Stimulated activated CD4-positive, alpha-beta T cell treated with anti-CD3 and anti-CD28 coated beads, Interleukin-12 subunit alpha, Interleukin-12 subunit beta, amount 100 ng/mL, for 48 hours (primary cell): ENCODE measurements around the gene GNA12.
"Not testable (repeated sequence)": the region's sequence is repeated elsewhere in the genome, so short reads cannot be mapped to it uniquely, and the experiment has no call there.

Experiments used
- DNase-seq, 3 donors: peaks; one replicate each; pipeline ENCODE4 v3.0.0-alpha.2; 2020; ENCODE audit warnings: low read depth in 2 of 3, low spot score in 1 of 3

The GNA12 gene

GRCh38 chr7:2701424-2701823 lies 142.7 kb downstream of the GNA12 start:
- DNase-seq = no peak

DNA sequence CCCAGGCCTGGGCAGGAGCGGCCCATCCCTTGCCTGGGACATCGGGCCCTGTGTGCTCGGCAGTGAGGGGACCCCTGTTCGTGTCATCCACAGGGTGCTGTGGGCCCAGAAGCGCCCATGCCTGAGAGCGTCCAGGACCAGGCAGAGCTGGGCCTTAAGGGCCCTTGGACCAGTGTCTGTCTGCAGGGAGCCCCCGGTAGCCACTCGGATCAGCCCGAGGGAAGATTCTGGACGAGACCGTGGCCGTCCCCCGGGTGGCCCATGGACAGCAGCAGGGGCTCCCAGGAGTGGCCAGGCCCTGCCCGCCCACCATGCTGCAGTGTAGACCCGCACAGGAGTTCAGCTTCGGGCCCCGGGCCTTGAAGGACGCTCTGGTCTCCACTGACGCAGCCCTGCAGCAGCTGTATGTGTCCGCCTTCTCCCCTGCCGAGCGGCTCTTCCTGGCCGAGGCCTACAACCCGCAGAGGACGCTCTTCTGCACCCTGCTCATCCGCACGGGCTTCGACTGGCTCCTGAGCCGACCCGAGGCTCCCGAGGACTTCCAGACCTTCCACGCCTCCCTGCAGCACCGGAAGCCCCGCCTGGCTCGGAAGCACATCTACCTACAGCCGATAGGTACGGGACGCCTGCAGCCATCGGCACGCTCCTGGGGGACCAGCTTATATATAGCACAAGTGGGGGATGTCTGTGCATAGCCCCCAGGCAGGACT lies 143.8 kb downstream of the GNA12 start:
- DNase-seq = no peak

- no peak for DNase-seq
These were observed 144.9 kb downstream of the GNA12 start for GRCh38 chr7:2699289-2699620.

DNA sequence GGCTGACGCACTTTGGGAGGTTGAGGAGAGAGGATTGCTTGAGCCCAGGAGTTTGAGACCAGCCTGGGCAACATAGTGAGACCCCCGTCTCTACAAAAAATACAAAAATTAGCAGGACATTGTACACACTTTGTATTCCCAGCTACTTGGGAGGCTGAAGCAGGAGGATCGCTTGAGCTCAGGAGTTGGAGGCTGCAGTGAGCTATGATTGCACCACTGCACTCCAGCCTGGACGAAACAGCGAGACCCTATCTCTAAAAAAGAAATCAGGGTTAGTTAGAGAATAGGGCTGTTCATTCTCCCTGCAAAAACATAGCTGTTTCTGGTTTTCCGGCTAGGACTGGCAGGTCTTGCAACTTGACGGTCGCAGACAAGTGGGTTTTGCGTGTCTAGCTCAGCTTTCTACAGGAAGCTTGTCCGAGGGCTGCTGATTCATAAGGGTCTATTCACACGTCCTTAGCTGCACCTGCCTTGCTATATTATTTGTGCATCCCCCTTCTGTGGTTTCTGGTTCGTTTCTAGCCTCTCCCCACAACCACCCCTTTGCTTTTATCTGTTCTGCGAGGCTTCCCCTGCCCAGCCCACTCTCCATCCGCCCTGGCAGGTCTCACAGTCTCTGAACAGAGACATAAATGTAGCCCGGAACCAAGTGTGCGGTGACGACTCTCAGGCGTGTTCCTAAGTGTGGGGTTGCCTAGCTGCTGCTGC lies 145.4 kb downstream of the GNA12 start:
- DNase-seq = peak in 1 of 3 donors; percentile 37

GRCh38 chr7:2694122-2694436 lies 150.0 kb downstream of the GNA12 start:
- not testable (repeated sequence) for DNase-seq

DNA sequence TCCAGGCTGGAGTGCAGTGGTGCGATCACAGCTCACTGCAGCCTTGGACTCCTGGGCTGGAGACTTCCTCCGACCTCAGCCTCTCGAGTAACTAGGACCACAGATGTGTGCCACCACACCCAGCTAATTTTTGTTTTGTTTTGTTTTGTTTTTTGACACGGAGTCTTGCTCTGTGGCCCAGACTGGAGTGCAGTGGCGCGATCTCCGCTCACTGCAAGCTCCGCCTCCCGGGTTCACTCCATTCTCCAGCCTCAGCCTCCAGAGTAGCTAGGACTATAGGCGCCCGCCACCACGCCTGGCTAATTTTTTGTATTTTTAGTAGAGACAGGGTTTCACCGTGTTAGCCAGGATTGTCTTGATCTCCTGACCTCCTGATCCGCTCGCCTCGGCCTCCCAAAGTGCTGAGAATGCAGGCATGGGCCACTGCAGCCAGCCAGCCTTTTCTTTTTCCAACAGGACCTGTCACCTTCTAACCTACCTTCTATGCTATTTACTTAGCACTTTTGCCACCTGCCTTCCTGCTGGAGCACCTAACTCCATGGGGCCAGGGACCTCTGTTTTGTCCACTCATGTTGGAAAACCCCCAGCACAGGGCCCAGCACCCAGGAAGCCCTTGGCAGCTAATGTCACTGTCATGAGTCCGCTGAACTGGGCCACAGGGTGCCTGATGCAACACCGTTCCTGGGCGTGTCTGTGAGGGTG lies 150.5 kb downstream of the GNA12 start:
- not testable (repeated sequence) for DNase-seq

GRCh38 chr7:2692543-2692942 lies 151.6 kb downstream of the GNA12 start:
- DNase-seq = no peak

DNA sequence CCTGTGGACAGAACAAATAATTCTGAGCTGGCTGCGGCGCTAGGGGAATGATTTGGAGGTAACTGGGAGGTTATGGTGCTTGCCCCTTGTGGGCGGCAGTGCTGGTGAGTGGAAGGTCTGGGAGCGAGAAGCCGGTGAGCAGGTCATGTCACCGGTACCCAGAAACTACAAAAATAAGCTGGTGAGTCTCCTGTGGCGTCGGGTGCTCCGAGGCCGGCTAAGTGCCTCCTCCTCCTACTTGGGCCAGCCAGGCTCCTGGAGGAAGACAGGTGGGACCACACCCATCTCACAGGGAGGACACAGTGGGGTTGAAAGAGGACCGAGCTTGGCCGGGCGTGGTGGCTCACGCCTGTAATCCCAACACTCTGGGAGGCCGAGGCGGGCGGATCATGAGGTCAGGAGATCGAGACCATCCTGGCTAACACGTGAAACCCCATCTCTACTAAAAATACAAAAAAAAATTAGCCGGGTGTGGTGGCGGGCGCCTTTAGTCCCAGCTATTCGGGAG lies 152.1 kb downstream of the GNA12 start:
- not testable (repeated sequence) for DNase-seq

- no peak for DNase-seq
These were observed 152.9 kb downstream of the GNA12 start for GRCh38 chr7:2691011-2691707.

- DNase-seq = no peak
These were observed 154.0 kb downstream of the GNA12 start for GRCh38 chr7:2689951-2690705.

DNA sequence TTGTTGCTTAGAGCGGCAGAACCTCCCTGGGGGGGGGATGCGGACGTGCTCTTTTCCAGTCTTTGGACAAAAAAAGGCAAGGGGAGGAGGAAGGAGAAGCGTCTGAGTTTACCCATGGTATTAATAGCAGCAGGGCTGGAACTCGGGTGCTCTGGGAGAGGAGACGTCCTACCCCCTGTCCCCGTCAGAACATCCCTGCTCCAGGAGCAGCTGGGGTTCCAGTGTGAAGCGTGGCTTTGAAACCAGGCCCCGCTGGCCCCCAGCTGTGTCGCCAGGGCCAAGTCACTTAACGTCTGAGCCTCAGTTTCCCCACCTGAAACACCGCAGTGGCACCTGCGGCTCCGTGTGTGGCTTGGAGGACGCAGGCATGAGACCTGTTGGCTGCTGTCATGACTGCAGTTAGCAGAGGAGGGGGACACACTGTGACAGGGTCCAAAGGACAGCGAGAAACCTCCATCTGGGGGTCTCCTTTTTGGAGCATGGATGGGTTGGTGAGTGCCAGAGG lies 154.7 kb downstream of the GNA12 start:
- no peak for DNase-seq

DNA sequence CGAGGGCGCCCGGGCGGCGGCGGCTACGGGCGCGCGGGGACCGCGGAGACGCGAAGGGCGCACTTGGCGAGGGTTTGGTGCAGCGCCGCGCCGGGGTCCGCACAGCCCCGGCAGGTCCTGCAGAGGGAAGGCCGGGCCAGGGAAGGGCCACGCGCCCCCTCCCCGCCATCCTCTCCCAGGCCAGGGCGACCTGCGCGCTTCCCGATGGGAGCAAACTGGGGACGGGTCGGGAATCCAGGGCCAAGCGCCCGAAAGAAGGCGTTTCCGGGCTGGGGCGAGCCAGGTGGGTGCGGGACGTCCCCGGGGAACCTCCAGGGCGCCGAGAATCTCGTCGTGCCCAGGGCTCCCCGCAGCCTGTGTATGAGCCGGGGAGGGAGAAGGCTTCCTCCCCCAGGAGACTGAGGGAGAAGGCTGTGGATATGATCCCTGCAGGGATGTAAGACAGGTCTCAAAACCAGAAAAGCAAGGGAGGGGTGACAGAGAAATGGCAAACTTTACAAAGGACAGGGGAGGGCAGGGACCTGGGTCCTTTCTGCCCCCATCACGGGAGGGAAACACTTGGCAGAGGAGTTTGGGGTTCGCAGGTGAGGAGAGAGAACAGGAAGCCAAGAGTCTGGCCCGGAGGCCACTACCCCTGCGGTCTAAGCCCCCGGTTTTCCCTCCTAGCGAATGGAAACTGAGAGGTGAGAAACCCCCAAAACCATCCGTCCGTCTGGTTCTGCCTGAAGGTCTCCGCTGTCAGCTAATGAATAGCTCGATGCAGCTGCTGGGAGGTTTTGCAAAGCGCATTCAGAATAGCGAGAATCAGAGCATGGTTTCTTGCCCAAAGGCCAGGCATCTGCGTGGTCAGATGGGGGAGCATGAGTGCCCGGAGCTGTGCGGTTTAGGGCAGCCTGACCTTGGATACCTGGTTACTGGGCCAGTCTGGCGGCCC lies 155.4 kb downstream of the GNA12 start:
- no peak for DNase-seq

GRCh38 chr7:2687881-2688318 lies 156.2 kb downstream of the GNA12 start, which contains the start of gene AMZ1:
AMZ1 (plus strand) TSS chr7:2688202; CDS start chr7:2700452, 12,250 bp downstream.
- no peak for DNase-seq

- no peak for DNase-seq
These were observed 156.7 kb downstream of the GNA12 start for GRCh38 chr7:2687338-2687869.

DNA sequence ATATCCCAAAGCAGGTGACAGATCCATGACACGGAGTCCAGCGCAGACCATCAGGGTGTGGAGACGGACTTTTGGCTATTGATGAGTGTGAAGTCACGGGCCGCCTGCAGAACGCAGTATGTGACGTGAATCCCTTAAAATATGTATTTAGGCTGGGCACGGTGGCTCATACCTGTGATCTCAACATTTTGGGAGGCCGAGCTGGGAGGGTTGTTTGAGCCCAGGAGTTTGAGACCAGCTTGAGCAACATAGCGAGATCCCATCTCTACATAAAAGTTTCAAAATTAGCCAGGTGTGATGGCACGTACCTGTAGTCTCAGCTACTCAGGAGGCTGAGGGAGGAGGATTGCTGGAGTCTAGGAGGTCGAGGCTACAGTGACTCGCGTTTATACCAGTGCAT lies 158.0 kb downstream of the GNA12 start:
- DNase-seq = no peak

GRCh38 chr7:2684501-2684900 lies 159.6 kb downstream of the GNA12 start:
- no peak for DNase-seq

DNA sequence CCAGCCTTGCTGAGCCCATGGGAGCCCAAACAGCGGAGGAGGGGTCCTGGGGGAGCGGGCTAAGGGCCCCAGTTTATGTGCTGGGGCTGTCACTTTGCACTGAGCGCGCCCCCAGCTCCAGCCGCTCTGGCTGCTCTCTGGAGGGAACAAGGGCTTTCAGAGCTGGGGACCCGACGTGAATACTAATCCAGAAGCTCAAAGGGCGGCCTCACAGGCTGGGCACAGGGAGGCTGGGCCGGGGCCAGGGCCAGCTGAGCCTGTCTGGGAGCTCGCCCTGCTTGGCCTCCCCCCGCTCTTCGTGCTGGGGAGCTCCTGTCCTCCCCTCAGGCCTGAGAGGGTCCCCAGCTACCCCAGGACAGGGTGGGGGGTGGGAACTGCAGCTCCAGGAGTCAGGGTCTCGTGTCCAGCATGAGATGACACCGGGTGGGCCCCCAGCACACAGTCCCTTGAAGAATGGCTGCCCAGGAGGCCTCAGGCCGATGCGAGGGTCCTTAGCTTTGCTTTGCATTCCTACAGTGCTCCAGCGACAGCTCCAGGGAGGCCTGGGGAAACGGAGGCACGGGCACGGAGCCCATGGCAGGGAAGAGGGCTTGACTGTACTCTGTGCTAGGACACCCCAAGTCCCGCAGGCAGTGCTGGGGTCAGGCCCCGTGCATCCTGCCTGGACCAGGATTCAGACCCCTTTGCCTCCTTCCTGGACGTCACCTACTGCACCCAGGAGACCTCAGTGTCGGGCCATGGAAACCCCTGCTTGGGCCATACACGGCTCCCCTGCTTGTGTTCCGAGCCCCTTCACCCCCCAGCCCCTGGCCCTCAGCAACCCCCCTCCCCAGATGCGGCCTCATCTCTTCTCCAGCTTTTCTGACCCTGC lies 161.9 kb downstream of the GNA12 start:
- DNase-seq = no peak

- DNase-seq = peak; percentile 14 to 52 (median 47)
These were observed 163.2 kb downstream of the GNA12 start for GRCh38 chr7:2680792-2681490.
